ENCODE results near the gene PRSS33. TPM values are rescaled to one million over a fixed set of nuclear protein-coding genes. Genes with fewer than 3 reads are reported as not detected.
A peak's percentile ranks its signal among the peaks of the same experiment; 100 is the strongest.

PRSS33 gene
- polyA plus RNA-seq, 12 donors, result not detected

GRCh38 chr16:2765462-2766404 lies 21.6 kb downstream of the PRSS33 start:
- no peak for DNase-seq

GRCh38 chr16:2764718-2765117 lies 22.6 kb downstream of the PRSS33 start:
- DNase-seq, result no peak

- DNase-seq, result no peak
Measured at GRCh38 chr16:2763173-2763572, 24.2 kb downstream of the PRSS33 start.

- DNase-seq, result no peak
Measured at GRCh38 chr16:2762711-2763110, 24.6 kb downstream of the PRSS33 start.

GRCh38 chr16:2761886-2762583 lies 25.3 kb downstream of the PRSS33 start:
- no peak for DNase-seq

- DNase-seq, result no peak
Measured at GRCh38 chr16:2761472-2761871, 25.9 kb downstream of the PRSS33 start.

- DNase-seq, result no peak
Measured at GRCh38 chr16:2757344-2757743, 30.0 kb downstream of the PRSS33 start.

GRCh38 chr16:2756288-2757015 lies 30.9 kb downstream of the PRSS33 start:
- DNase-seq, result no peak

GRCh38 chr16:2755158-2755557 lies 32.2 kb downstream of the PRSS33 start:
- no peak for DNase-seq

- peak; percentile 19 for DNase-seq
Measured at GRCh38 chr16:2753733-2754020, 33.7 kb downstream of the PRSS33 start.

- DNase-seq, result peak; percentile 87
Measured at GRCh38 chr16:2752850-2753732, 34.3 kb downstream of the PRSS33 start.

- peak; percentile 98 for DNase-seq
Measured at GRCh38 chr16:2752035-2752849, 35.1 kb downstream of the PRSS33 start, which contains the start of gene SRRM2. Gene SRRM2, plus strand, starts transcription at chr16:2752638. Its CDS starts 3,727 bp downstream, at chr16:2756365.

- no peak for DNase-seq
Measured at GRCh38 chr16:2751577-2752034, 35.8 kb downstream of the PRSS33 start.

GRCh38 chr16:2749936-2750335 lies 37.4 kb downstream of the PRSS33 start:
- no peak for DNase-seq

GRCh38 chr16:2749476-2749875 lies 37.9 kb downstream of the PRSS33 start:
- DNase-seq, result no peak

GRCh38 chr16:2748757-2749455 lies 38.5 kb downstream of the PRSS33 start:
- no peak for DNase-seq

GRCh38 chr16:2745961-2746360 lies 41.4 kb downstream of the PRSS33 start:
- no peak for DNase-seq

GRCh38 chr16:2745116-2745890 lies 42.1 kb downstream of the PRSS33 start:
- DNase-seq, result no peak

- no peak for DNase-seq
Measured at GRCh38 chr16:2744711-2745110, 42.6 kb downstream of the PRSS33 start.

Measured in muscle of arm (tissue), 12 donors.